GM18909 (cell line): ENCODE data around the gene CYP2S1.
"Not testable (repeated sequence)": the region's sequence is repeated elsewhere in the genome, so short reads cannot be mapped to it uniquely, and the experiment has no call there.

Source experiments
- ATAC-seq: cut with Tn5 transposase; IDR thresholded peaks from one replicate; pipeline ENCODE4 v1.9.1; 2021; ENCODE audit warnings: mild to moderate bottlenecking; ENCODE audit not compliant: unreplicated experiment, poor library complexity

Gene CYP2S1

DNA sequence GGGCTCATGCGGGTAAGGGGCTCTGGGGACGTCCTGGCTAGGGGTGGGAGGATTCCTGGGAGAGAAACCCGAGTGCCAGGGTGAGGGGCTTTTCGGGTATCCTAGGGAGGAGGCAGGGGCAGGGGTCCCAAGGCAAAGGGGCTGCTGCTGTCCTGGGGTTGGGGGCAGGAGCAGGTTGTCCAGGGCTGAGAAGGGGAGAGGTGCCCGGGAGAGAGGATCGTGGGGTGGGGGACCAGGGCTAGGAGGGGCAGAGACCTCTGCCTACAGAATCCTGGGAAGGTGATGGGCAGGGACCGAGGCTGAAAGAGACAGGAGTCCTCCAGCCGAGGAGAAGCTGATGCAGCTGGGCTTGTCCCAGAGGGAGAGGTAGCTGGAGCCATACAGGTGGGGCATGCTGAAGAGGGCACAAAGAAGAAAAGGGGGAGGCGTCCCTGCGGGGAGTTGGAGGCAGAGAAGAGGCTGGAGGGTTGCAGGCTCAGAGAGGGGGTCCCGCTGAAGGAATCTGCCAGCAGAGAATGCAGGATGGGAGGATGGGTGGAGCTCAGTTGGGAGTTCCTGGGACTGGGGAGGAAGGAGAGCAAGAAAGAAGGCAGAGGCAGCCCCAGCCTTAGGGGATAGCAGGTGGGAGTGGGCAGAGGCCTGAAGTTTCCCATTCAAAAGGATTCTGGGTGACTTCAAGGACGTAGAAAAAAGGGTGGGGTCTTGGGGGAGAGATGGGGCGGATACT is 574 bp downstream of the CYP2S1 start:
- ATAC-seq, result no peak

DNA sequence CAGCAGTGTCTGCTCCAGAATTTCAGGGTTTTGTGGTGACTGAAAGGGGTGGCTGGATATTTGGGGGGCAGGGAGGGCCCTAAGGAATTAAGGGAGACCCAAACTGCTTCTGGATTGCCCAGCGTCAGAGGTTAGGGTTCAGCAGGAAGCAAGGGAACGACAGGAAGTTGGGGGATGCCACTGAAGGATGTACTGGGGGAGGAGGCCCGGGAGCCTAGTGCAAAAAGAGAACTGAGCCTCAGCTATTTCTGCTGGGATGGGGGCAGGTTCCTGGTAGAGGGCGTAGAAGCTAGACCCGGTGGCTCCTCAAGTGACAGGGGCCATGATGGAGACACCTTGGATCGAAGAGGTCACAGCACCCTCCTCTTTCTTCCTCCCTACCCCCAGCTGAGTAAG is 1.1 kb downstream of the CYP2S1 start:
- no peak for ATAC-seq

DNA sequence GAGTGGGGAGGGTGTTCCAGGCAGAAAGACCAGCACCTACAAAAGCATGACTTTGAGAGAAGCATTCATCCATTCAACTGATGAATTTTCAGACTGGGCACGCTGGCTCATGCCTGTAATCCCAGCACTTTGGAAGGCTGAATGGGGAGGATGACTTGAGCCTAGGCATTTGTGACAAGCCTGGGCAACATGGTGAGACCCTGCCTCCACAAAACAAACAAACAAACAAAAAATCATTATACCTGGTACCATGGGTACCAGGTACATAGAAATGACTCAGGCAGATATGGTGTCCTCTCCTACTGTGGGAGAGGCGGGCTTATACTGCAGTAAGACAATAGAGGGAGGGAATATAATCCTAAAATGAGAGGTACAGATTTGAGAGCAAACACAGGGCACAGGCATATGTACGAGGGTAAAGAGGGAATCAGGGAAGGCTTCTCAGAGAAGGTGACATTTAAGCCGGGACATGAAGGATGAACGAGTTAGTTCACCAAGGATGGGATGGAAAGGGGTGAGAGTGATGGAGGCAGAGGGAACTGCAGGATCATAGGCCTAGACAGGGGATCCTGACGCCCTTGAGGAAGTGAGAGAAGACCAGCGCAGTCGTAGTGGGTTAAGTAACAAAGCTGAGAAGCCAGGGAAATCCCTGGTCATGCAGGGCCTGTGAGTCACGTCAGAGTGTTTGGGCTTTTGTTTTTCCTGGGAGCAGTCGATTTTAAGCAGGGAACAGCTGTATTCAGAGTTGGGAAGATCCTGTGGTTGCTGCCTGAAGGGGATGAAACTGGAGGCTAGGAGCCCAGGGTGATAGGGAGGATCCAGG is 2.9 kb downstream of the CYP2S1 start:
- no peak for ATAC-seq

DNA sequence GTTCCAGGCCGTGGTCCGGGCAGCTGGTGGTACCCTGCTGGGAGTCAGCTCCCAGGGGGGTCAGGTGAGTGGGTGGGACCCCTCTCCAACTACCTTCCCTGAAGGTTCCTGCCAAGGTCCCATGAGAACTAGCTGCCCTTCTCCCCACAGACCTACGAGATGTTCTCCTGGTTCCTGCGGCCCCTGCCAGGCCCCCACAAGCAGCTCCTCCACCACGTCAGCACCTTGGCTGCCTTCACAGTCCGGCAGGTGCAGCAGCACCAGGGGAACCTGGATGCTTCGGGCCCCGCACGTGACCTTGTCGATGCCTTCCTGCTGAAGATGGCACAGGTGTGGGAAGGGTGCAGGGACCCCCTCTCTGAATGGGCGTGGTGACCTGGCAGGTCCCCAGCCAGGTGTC is 5.5 kb downstream of the CYP2S1 start:
- no peak for ATAC-seq

DNA sequence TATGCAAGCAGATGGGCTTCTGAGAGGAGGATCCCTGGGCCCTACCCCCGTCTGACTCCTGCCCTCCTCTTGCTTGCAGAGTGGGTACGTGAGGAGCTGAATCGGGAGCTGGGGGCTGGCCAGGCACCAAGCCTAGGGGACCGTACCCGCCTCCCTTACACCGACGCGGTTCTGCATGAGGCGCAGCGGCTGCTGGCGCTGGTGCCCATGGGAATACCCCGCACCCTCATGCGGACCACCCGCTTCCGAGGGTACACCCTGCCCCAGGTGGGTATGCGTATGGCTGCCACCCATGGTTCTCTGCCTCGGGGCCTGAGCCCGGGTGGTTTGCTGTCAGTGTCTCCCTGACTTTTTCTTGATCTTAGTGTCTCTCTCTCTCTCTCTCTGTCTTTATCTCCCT is 10.4 kb downstream of the CYP2S1 start:
- no peak for ATAC-seq

DNA sequence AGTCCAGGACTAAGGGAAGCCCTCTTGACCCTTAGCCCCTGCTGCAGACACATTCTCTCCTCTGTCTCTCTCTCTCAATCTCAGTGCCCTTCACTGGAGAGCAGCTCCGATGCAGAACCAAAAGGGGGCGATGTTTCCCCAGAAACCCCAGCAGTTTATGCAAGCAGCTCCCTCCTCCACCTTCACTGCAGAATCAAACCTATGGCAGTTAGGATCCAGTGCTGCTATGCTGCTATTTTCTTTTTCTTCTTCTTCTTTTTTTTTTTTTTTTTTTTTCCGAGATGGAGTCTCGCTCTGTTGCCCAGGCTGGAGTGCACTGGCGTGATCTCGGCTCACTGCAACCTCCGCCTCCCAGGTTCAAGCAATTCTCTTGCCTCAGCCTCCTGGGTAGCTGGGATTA is 11.3 kb downstream of the CYP2S1 start:
- ATAC-seq, result not testable (repeated sequence)

DNA sequence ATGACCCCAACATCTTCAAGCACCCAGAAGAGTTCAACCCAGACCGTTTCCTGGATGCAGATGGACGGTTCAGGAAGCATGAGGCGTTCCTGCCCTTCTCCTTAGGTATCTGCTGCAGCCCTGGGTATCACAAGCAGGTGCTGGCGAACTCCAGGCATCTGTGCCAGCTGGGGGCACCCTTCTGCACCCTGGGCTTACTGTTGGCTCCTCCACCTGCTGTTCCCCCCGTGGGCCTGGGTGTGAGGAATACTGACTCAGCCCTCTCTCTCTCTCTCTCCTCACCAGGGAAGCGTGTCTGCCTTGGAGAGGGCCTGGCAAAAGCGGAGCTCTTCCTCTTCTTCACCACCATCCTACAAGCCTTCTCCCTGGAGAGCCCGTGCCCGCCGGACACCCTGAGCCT is 13.0 kb downstream of the CYP2S1 start:
- no peak for ATAC-seq

DNA sequence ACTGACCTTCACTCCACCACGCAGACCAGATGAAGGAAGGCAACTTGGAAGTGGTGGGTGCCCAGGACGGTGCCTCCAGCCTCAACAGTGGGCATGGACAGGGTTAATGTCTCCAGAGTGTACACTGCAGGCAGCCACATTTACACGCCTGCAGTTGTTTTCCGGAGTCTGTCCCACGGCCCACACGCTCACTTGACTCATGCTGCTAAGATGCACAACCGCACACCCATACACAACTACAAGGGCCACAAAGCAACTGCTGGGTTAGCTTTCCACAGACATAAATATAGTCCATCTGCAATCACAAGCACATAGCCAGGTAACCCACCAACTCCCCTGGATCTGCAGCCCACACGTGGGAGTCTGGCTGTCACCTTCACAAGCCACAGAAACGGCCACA is 13.4 kb downstream of the CYP2S1 start:
- ATAC-seq, result no peak

DNA sequence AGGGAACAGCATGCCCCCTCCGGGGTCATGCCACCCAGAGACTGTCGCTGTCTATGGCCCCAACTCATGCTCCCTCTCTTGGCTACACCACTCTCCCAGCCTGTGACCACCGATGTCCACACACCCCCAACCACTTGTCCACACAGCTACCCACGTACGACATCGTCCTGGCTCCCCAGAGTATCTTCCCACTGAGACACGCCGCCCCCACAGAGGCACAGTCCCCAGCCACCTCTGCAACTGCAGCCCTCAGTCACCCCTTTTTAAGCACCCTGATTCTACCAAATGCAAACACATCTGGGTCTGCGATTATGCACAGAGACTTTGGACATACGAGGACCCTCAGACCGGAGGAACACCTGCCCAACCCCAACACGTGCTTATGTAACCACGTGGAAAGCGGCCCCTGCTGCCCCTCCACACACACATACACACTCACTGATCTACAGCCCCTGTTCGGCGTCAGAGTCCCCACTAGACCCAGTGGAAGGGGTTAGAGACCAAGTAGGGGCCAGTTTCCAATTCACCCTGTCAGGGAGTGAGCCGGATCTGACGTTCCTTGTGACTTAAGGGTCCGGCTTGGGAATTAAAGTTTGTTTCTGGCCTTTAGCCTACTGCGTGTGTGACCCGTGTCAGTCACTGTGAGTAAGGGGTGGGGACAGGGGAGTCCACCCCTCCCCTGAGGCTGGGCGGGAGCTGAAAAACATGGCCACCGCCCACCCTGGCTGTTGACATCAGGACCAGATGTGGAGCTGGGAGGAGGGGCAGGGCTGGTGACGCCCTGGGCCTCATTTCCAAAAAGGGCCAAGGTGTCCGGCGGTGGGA is 14.1 kb downstream of the CYP2S1 start:
- ATAC-seq, result no peak

DNA sequence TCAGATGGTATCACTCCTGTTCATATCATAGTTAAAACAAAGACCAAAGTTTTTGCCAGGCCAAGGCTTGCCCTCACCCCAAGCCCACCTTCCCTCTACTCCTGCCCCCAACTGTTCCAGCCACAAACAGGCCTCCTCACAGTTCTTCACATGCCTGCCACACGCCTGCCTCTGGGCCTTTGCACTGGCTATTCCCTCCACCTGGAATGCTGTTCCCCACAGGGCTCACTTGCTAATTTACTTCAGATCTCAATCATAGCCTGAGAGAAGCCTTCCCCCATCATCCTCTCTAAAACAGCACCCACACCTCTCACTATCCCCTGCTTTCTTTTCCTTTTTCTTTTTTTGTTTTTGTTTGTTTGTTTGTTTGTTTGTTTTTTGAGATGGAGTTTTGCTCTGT is 21.1 kb downstream of the CYP2S1 start:
- ATAC-seq, result no peak

DNA sequence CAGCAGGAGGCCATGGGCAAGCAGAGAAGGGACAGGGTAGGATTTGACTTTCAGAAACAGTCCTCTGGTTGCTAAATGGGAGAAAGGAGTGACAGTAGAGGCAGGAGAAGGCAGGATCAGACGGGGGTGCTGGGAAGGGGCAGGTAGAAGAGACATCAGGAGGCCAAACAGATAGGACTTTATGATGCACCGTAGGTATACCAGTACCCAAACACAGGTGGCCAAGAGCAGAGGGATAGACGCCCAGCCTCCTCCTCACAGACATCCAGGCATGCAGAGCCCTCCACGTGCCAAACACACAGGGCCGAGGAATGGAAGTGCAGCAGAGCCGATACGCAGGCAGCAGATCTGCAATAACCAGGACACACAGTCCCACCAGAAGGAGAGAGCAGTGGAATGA is 24.7 kb downstream of the CYP2S1 start:
- no peak for ATAC-seq

DNA sequence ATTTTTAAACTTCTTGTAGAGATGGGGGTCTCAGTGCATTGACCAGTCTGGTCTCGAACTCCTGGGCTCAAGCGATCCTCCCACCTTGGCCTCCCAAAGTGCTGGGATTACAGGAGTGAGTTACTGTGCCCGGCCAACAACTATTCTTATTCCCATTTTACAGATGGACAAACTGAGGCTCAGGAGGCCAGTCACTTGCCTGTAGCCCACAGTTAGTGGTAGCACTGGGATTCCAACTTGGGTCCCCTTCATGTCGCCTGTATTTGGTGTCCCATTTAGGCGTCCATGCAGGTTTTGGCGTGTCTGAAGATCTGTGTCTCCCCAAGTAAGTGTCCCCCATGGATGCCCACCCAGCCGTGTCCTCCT is 25.2 kb downstream of the CYP2S1 start:
- ATAC-seq, result no peak

DNA sequence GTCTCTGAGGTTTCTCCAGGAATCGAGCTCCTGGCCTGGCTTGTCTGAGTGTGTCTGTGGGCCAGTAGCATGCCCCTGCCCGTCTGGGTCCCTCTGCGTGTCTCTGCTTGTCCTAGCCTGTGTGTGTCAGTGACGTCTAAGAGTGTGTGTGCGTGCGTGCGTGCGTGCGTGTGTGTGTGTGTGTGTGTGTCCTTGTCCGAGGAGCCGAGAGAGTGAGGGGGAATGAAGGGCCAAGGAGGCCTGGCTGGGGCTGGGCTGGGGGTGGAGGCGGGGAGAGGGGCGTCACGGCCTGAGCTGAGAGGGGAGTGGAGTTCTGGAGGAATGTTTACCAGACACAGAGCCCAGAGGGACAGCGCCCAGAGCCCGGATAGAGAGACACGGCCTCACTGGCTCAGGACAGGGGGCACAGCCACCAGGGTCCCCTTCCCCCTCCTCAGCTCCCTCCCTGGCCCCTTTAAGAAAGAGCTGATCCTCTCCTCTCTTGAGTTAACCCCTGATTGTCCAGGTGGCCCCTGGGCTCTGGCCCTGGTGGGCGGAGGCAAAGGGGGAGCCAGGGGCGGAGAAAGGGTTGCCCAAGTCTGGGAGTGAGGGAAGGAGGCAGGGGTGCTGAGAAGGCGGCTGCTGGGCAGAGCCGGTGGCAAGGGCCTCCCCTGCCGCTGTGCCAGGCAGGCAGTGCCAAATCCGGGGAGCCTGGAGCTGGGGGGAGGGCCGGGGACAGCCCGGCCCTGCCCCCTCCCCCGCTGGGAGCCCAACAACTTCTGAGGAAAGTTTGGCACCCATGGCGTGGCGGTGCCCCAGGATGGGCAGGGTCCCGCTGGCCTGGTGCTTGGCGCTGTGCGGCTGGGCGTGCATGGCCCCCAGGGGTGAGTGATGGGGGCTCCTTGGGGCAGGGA is 25.8 kb downstream of the CYP2S1 start, which contains the start of gene AXL:
Gene AXL, plus strand, starts transcription at position 609 of the 893 bp plus-strand sequence. Its CDS starts 170 bp downstream, at position 779.
- ATAC-seq, result no peak

DNA sequence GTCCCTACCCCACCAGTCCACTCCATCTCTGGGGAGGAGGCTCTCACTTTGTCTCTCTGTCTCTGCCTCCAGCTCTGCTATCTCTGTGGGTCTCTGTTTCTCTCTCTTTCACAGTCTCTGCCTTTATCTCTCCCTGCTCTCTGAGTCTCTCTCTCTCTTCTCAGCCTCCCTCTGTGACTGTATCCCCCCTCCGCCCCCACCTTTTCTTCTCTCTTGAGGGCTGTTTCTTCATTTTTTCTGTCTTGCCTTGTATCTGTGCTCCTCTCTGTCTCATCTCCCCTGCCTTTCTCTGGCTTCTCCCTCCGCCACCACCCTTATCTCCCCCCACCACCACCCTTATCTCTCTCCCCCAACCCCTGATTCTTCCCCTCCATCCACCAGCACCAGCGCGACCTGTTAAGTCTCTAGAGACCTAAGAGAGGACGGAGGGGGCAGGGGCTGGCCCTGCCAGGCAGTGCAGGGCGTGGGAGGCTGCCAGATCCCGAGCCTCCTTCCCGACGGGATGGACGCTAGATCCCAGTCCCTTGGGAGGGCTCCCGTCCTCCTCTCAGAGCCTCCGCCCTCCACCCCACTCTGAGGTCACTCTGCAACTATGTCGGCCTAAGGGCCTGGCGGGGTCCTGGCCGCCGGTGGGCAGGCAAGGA is 27.0 kb downstream of the CYP2S1 start:
- ATAC-seq, result no peak

DNA sequence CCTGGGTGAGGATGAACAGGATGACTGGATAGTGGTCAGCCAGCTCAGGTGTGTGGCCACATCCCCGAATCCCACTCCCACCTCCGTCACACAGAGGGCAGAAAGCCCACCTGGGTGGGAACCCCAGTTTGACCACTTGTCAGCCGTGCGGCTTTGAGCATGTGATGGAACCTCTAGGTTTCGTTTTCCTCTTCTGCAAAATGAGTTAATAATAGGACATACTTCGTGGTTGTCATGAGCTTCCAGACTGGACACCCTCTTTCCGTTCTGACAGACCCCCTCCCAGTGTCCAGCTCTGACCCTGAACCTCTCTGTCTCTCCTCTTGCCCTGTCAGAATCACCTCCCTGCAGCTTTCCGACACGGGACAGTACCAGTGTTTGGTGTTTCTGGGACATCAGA is 27.8 kb downstream of the CYP2S1 start:
- no peak for ATAC-seq

DNA sequence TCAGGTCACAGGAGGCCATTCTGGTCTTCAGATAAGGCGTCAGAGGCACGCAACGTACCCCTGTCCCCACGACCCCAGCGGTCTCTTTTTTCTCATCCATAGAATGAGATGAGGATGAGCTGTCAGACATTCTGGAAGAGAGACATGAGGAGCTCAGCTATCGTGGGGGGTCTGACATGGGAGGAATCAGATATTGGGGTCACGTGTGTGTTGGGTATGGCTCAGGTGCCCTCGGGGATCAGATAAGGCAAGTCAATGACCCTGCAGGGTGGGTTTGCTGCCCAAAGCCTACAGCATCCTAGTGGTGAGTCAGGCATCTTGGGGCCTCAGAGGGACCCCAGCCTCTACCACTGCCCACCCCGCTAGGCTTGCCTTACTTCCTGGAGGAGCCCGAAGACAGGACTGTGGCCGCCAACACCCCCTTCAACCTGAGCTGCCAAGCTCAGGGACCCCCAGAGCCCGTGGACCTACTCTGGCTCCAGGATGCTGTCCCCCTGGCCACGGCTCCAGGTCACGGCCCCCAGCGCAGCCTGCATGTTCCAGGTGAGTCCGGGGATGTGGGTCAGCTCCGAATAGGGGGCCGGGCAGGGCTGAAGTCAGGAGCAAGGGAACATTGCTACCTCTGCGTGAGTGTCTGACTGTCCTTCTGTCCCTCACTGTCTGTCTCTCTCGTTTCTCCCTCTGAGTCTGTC is 28.6 kb downstream of the CYP2S1 start:
- no peak for ATAC-seq

DNA sequence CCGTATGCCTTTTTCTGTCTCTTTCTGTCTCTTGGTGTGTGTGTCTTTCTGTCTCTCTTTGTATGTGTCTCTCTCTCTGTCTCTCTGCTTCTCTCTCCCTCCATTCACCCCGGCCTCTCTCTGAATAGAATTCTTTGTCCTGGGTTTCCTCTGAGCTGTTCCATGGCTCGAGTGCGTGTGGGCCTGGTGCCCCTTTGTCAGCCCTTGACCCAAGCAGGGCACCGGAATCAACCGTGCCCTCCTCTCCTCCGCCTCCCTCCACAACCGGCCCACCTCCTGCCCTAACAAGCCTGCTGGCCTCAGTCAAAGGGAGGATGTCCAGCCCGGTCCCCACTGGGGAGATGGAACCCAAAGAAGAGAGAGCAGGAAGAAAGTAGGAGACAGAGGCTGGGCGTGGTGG is 29.2 kb downstream of the CYP2S1 start:
- ATAC-seq, result no peak

DNA sequence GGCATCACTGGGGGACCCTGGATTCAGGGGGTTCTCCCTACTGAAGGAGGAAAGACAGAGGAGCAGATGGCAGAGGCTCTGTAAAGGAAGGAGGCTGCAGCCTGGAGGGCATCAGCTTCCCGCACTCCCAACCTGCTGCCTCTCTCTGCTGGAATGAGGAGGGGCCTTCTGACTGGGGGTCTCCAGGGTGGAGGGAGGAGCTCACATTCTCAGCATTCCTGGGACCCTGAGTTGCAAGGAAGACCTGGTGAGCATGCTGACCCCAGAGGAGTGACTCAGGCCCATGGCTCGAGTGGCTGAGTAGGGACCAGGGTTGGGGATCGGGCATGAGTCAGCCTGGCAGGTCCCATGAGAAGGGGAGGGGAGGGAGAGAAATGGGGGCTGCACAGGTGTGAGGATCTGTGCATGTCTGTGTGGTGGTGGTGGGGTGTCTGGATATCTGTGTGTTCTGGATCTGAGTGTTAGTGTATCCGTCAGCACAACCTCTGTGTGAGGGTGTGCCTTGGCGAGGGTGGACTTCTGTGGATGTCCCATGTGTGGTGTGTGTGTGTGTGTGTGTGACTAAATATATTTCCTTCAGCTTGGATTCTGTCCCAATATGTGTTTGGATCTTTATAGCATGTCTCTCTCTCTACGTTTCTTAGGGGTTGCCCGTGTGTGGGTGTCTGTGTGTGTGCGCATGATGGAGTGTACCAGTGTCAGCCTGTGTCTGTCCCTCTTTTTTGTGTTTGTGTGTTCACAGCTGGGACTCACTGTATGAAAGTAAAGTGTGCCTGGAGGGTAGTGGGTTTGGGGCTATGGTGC is 30.6 kb downstream of the CYP2S1 start:
- ATAC-seq, result no peak
